Immature natural killer cell (primary cell): Measurements from ENCODE around the gene GRIK1. TPM values are rescaled to one million over a fixed set of nuclear protein-coding genes. Genes with fewer than 3 reads are reported as not detected.

Experiments used
- DNase-seq, 3 donors: peaks; one replicate each; pipeline ENCODE4 v3.0.0; 2022; ENCODE audit warnings: mixed read lengths in 1 of 3
- H3K27ac Mint-ChIP-seq, 6 donors: one replicate each; pipeline ENCODE4 v1.8.0; 2020; ENCODE audit warnings: mixed read lengths in 6 of 6, mild to moderate bottlenecking in 5 of 6, inconsistent platforms in 4 of 6, moderate library complexity in 3 of 6
- H3K27me3 Mint-ChIP-seq, 3 donors: one replicate each; pipeline ENCODE4 v1.8.0; 2020 to 2021; ENCODE audit warnings: low read depth in 3 of 3, mild to moderate bottlenecking in 3 of 3, mixed read lengths in 3 of 3, moderate library complexity in 3 of 3, inconsistent platforms in 1 of 3
- H3K36me3 Mint-ChIP-seq, 3 donors: one replicate each; pipeline ENCODE4 v1.8.0; 2020; ENCODE audit warnings: mixed read lengths in 3 of 3, inconsistent platforms in 2 of 3, mild to moderate bottlenecking in 2 of 3
- H3K4me1 Mint-ChIP-seq, 2 donors: one replicate each; pipeline ENCODE4 v1.8.0; 2020; ENCODE audit warnings: inconsistent platforms in 2 of 2, mild to moderate bottlenecking in 2 of 2, mixed read lengths in 2 of 2, moderate library complexity in 1 of 2
- H3K4me3 Mint-ChIP-seq, 5 donors: one replicate each; pipeline ENCODE4 v1.8.0; 2020; ENCODE audit warnings: mild to moderate bottlenecking in 5 of 5, mixed read lengths in 5 of 5, inconsistent platforms in 3 of 5, moderate library complexity in 3 of 5
- H3K9me3 Mint-ChIP-seq, 6 donors: one replicate each; pipeline ENCODE4 v1.8.0; 2020; ENCODE audit warnings: mild to moderate bottlenecking in 6 of 6, mixed read lengths in 6 of 6, inconsistent platforms in 4 of 6, moderate library complexity in 3 of 6
- polyA plus RNA-seq, 3 donors: library from polyadenylated mRNA; unstranded; fragments of 300-500 nt; fragmentation: Illumina TruSeq; gene quantifications; one replicate each; pipeline ENCODE4 v1.2.3, GENCODE V29; 2021

The GRIK1 gene
- polyA plus RNA-seq, 3 donors from 2014 or later, result not detected

DNA sequence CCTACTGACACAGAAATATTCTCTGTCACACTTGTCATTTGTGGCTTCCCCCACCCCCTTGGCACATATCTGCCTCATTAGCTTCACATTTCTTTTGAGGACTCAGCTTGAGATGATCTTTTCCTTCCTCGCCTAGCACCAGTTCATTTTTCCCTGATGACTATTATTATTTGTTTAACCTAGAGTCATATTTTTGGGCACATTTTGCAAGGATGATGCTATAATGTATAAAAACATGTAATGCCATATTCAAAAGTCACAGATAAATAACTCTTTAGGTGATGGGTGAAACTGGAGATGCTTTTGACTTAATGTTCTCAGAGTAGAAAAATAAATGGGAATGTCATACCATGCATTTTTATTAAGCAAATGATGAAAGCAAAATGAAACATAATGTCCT is 438.3 kb downstream of the GRIK1 start:
- Mint-ChIP-seq H3K27me3 (no peaks in the 10 kb centered on the region), H3K36me3 (peaks cover 9 to 37% (median 27%) of the 10 kb centered on the region in 3 donors), H3K27ac (no peak overlapping the region), H3K9me3 (peaks cover 0 to 6% (median 2%) of the 10 kb centered on the region in 6 donors), H3K4me1 (no peaks in the 10 kb centered on the region), H3K4me3 (no peak overlapping the region)
- DNase-seq, result no peak

DNA sequence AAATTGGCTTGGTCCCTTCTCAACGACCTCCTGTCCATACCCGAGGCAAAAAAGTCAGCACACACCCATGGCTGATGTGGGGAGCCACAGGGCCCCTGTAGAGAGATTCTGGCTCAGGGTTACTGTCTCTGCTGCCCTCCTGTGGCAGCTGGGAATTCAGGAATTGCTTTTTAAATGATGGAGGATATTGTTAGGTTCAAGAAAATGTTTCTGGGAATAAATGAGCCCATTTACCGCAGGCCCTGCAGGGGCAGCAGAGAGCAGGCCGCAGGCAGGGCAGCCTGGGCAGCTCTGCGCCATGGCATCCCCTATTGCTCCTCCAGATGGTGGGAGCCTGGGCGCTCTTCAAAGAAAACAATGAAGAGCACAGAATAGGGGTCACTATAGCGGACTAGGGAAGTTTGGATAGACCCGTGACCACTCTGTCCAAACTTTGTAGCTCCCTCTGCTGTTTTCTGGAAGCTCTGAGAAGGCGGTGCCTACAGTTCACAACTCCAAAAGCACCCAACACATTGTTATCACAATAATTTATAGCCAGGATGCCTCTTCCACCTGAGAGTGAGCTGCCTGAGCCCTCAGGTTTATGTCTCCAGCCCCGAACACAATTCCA is 440.0 kb downstream of the GRIK1 start:
- Mint-ChIP-seq H3K27ac (no peak overlapping the region), H3K9me3 (peaks cover 0 to 15% (median 3%) of the 10 kb centered on the region in 6 donors), H3K27me3 (peaks cover 0 to 1% (median 0%) of the 10 kb centered on the region in 3 donors), H3K4me3 (no peak overlapping the region), H3K36me3 (peaks cover 13 to 39% (median 31%) of the 10 kb centered on the region in 3 donors), H3K4me1 (no peaks in the 10 kb centered on the region)
- no peak for DNase-seq

DNA sequence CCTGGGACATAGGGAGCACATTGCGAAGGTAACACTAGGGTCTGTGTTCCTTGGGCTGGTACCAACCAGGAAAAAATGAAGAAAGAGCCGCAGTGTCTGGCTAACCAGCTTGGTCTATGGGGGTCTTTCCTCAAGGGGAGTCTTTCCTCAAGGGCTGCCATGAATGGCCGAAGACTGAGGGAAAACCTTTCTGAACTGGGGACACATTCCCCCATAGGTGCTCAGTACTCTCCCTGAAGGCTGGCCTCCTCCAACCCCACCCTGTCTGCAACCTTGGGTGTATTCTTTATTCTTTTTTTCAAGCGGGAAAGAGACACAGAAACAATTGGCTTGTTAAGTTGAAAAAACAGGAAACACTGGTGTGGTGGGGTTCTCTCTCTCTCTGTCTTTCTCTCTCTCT is 440.6 kb downstream of the GRIK1 start:
- Mint-ChIP-seq H3K9me3 (peaks cover 0 to 15% (median 3%) of the 10 kb centered on the region in 6 donors), H3K27me3 (peaks cover 0 to 1% (median 0%) of the 10 kb centered on the region in 3 donors), H3K4me3 (no peak overlapping the region), H3K27ac (no peak overlapping the region), H3K4me1 (no peaks in the 10 kb centered on the region), H3K36me3 (peaks cover 13 to 39% (median 29%) of the 10 kb centered on the region in 3 donors)
- no peak for DNase-seq

DNA sequence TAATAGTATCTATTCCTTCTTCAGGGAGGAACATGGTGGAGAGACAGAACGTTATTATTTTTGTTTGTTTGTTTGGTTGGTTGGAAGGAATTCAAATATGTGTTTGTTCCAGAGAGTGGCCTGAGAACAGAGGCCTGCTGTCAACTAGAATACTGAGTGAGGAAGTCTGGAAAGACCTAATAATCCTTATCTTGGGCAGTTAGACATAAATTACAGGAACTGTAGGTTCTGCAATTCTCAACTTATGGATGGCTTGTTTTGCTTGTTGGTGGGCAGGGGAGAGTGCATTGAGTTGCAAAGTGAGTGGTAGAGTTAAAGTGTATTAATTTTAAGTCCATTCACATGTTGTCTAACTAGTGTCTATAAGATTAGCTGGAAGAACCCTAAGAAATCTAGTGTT is 443.5 kb downstream of the GRIK1 start:
- DNase-seq, result no peak
- H3K4me3 Mint-ChIP-seq, result no peak overlapping the region
- peaks cover 0 to 15% (median 3%) of the 10 kb centered on the region in 6 donors for H3K9me3 Mint-ChIP-seq
- no peaks in the 10 kb centered on the region for H3K4me1 Mint-ChIP-seq
- peaks cover 18 to 35% (median 25%) of the 10 kb centered on the region in 3 donors for H3K36me3 Mint-ChIP-seq
- H3K27ac Mint-ChIP-seq, result no peak overlapping the region
- peaks cover 0 to 1% (median 0%) of the 10 kb centered on the region in 3 donors for H3K27me3 Mint-ChIP-seq

DNA sequence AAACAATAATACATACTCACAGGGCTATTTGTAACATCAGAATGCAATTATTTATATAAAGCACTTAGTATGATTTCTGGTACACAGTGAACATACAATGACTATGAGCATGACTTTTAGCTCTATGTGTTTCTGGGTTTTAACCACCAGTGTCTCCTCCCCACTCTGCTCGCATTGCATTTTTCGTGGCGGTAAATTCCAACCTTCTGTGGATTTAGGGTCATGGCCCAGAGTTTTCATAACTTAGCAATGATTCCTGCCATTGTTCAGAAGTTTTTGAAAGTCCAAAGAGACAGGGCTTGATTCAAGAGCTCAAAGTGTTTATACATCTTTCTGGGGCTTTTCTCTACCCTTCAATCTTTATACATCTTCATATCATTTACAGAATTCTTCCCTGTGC is 449.8 kb downstream of the GRIK1 start:
- Mint-ChIP-seq H3K27me3 (peaks cover 0 to 3% (median 2%) of the 10 kb centered on the region in 3 donors), H3K4me1 (no peaks in the 10 kb centered on the region), H3K27ac (no peak overlapping the region), H3K4me3 (no peak overlapping the region), H3K9me3 (no peaks in the 10 kb centered on the region), H3K36me3 (peaks cover 5 to 18% (median 10%) of the 10 kb centered on the region in 3 donors)
- no peak for DNase-seq

DNA sequence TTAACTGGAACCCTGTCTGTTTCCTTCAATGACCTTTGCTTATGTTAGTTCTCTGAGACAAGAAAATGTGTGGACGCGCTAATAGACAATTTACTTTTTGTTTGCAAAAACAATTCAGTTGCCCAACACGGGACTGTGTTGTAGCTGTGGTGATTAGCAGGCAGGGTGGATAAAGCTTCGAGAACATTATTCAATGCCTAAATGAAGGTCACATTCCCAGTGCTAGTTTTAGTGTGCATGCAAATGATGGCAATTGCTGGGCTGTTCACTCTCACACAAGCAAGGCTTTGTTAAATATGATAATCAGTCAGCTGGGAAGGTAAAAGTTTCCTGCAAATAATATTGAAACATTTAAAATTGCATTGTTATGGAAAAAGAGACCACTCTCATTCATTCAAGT is 452.6 kb downstream of the GRIK1 start:
- Mint-ChIP-seq H3K4me1 (peaks cover 5 to 11% of the 10 kb centered on the region in 2 donors), H3K27me3 (peaks cover 0 to 2% (median 2%) of the 10 kb centered on the region in 3 donors), H3K27ac (no peak overlapping the region), H3K4me3 (no peak overlapping the region), H3K9me3 (no peaks in the 10 kb centered on the region), H3K36me3 (peaks cover 5 to 15% (median 10%) of the 10 kb centered on the region in 3 donors)
- no peak for DNase-seq

Other genes starting within 250 kb of the GRIK1 start
- gene CLDN17, start 226.8 kb upstream of the GRIK1 start, polyA plus RNA-seq, result not detected